ENCODE measurements around the gene CARHSP1. TPM values are rescaled to one million over a fixed set of nuclear protein-coding genes. Genes with fewer than 3 reads are reported as not detected.

Gene CARHSP1
- polyA plus RNA-seq, 2 of the 4 experiments (the other 2 are of a cell fraction) = 53.9 to 172 TPM

DNA sequence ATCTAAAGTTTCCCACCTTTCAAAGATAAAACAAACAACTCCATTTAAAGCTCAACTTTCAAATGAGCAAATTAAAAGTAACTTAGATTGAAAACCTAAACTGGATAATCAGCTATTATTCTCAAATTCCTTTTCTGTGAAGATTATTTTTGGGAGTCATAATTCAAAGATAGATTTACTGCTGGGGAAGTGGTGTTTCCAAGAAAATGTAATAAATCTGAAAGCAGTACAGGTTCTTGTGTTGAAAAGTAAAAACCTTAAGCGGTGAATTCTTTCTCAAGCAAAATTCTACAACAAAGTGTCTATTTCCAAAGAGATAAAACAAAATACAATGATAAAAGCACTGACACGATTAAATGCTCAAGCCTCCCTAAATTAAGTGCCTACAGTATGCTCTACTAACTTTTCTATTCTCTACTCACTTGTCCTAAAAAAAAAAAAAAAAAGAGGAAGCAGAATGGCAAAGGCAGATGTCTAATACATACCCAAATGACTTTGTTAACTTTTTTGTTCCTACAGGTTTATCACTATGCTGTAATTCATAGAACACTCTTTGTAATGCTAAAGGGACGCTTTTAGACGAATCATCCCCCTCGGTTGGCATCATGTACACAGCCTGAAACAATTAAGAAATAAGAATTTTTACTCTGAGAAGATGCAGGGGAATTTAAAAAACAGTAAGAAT is 47.9 kb upstream of the CARHSP1 start:
- FAIRE-seq (no peak), ATAC-seq (no peak), DNase-seq (ENCODE audit: low read depth in 1 of 2, low spot score in 1 of 2) (no peak)
- Histone ChIP-seq H3K4me3 (no peak overlapping the region), H3K4me1 (no peaks in the 10 kb centered on the region), H3K27ac (no peak overlapping the region), H3K4me2 (no peak overlapping the region), H3K9me3 (no peaks in the 10 kb centered on the region)
- POLR2A ChIA-PET = no interaction called here
- CTCF ChIA-PET = interaction anchor here (2.2 kb wide), 1 partner anchor 20 kb away, joined by 6 read pairs; no protein-coding TSS in a partner anchor
- WGBS (ENCODE audit: missing lambda C conversion rate) = 96% methylated on average over 5 of the region's 5 CpGs
- TF ChIP-seq FOXS1 (CRISPR knock-in tag; IDR thresholded peaks at IDR 0.05) (no peak), HOXB5 (CRISPR knock-in tag; IDR thresholded peaks at IDR 0.05) (no peak), SREBF2 (IDR thresholded peaks at IDR 0.05) (no peak), CHD4 (IDR thresholded peaks at IDR 0.05; ENCODE audit: borderline replicate concordance) (no peak)

DNA sequence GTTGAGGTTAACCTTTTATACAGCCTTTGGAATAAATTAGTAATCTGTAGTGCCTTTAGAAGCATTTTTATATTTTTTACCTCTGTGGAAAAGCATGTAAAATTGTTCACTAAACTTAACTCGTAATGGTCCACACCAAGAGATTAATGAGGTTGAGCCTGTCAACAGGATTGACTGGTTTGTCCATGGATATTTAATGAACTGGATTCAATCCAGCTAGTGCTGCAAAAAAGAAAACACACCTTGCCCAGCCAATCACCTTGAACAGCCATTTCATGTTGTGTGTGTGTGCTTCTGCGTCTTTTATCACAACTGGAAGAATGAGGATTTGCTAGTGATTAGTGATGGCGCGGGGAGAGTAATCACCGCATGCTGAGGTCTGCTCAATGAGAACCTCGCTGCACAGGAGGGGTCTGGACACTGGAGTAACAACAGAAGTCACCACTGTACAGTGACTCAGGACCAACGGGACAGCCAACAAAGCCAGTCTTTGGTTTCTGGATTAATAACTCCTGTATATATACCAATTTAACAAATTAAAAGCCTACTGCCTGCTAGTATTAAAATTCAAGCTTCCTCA is 47.0 kb upstream of the CARHSP1 start:
- FAIRE-seq (no peak), ATAC-seq (no peak), DNase-seq (ENCODE audit: low read depth in 1 of 2, low spot score in 1 of 2) (no peak)
- TF ChIP-seq POLR2AphosphoS2 (conservative IDR thresholded peaks at IDR 0.05; ENCODE audit: low read length) = no peak
- no peak for TF ChIP-seq BHLHE40 (IDR thresholded peaks at IDR 0.05; ENCODE audit: low read depth, low read length)
- no peak for TF ChIP-seq PHF8 (IDR thresholded peaks at IDR 0.05; ENCODE audit: borderline replicate concordance, low read depth)
- Histone ChIP-seq H3K4me3 (no peak overlapping the region), H3K4me2 (no peak overlapping the region), H3K9me3 (no peaks in the 10 kb centered on the region), H3K27ac (no peak overlapping the region), H3K4me1 (no peaks in the 10 kb centered on the region)
- whole genome bisulfite sequencing (ENCODE audit: missing lambda C conversion rate) = 95% methylated on average over 7 of the region's 7 CpGs
- ChIA-PET POLR2A (no interaction called here), CTCF (interaction anchor here (1.7 to 2.3 kb wide), 3 partner anchors 10 to 21 kb away, joined by 6 to 11 read pairs (median 6); no protein-coding TSS in a partner anchor)

DNA sequence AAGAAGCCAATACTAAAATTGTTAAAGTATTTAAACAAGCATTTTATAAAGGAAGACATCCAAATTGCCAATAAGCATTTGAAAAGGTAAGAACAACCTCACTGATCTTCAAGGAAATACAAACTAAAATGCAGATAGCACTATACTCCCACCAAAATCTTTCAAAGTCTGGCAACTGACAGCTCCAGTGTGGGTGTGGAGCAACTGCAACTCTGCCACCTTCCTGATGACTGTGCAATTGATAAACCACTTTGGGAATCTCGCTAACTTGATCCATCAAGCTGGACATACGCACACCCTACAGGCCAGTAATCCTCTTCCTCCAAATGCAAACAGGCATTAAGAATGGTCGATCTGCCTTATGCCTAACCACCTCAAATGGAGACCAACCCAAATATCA is 45.3 kb upstream of the CARHSP1 start:
- ATAC-seq (no peak), DNase-seq (ENCODE audit: low read depth in 1 of 2, low spot score in 1 of 2) (no peak), FAIRE-seq (no peak)
- ChIA-PET POLR2A (no interaction called here), CTCF (interaction anchor here (1.3 to 2.3 kb wide), 4 partner anchors 8 to 119 kb away, joined by 4 to 11 read pairs (median 5); no protein-coding TSS in a partner anchor)
- no peak overlapping the region for H3K4me3 ChIP-seq
- TF ChIP-seq TP53 (CRISPR knock-in tag; IDR thresholded peaks at IDR 0.05) (no peak), ESRRA (IDR thresholded peaks at IDR 0.05; ENCODE audit: borderline replicate concordance, low read length) (no peak), ZNF302 (CRISPR knock-in tag; IDR thresholded peaks at IDR 0.05) (no peak), JUN (IDR thresholded peaks at IDR 0.05) (no peak), FOXS1 (CRISPR knock-in tag; IDR thresholded peaks at IDR 0.05) (no peak), CHD4 (IDR thresholded peaks at IDR 0.05; ENCODE audit: borderline replicate concordance) (no peak), TFCP2L1 (CRISPR knock-in tag; IDR thresholded peaks at IDR 0.05) (no peak), CHD2 (IDR thresholded peaks at IDR 0.05; ENCODE audit: low read length, partially characterized antibody) (no peak)
- no peak overlapping the region for H3K27ac ChIP-seq
- no peak overlapping the region for H3K4me2 ChIP-seq
- H3K9me3 ChIP-seq = no peaks in the 10 kb centered on the region
- 94% methylated on average over 3 of the region's 3 CpGs for WGBS (ENCODE audit: missing lambda C conversion rate)
- H3K4me1 ChIP-seq = peaks cover 2% of the 10 kb centered on the region; the same call in 1 of the 3 replicates

DNA sequence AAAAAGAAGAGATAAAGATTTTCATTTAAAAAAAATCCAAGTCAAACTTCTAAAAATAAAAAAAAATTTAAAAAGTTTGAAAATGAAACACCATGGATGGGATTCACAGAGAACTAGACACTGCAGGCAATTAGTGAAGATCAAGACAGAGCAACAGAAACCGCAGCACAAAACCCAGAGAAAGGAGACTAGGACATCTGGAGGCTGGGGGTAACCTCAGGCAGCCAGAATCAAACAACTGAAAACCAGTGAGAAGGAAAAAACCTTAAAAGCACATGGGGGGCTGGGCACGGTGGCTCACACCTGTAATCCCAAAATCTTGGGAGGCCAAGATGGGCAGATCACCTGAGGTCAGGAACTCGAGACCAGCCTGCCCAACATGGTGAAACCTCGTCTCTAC is 44.0 kb upstream of the CARHSP1 start:
- peaks cover 6% of the 10 kb centered on the region; the same call in 1 of the 3 replicates for H3K4me1 ChIP-seq
- POLR2A ChIA-PET = no interaction called here
- no peak for DNase-seq (ENCODE audit: low read depth in 1 of 2, low spot score in 1 of 2)

More for the DNA sequence above, 44.0 kb upstream of the CARHSP1 start:
- TF ChIP-seq KDM5A (IDR thresholded peaks at IDR 0.05) (no peak), FOSB (CRISPR knock-in tag; IDR thresholded peaks at IDR 0.05) (no peak), CEBPB (IDR thresholded peaks at IDR 0.05) (no peak), SREBF2 (IDR thresholded peaks at IDR 0.05) (no peak), GATA3 (IDR thresholded peaks at IDR 0.05; ENCODE audit: borderline replicate concordance) (no peak), CBX8 (IDR thresholded peaks at IDR 0.05) (no peak), SMC3 (IDR thresholded peaks at IDR 0.05) (no peak), HDAC2 (IDR thresholded peaks at IDR 0.05) (no peak), HOXA7 (CRISPR knock-in tag; IDR thresholded peaks at IDR 0.05) (no peak), POLR2A (IDR thresholded peaks at IDR 0.05; ENCODE audit: low read length) (no peak), EHMT2 (IDR thresholded peaks at IDR 0.05; ENCODE audit: low read depth) (no peak)
- TF ChIP-seq, protein P1, sequence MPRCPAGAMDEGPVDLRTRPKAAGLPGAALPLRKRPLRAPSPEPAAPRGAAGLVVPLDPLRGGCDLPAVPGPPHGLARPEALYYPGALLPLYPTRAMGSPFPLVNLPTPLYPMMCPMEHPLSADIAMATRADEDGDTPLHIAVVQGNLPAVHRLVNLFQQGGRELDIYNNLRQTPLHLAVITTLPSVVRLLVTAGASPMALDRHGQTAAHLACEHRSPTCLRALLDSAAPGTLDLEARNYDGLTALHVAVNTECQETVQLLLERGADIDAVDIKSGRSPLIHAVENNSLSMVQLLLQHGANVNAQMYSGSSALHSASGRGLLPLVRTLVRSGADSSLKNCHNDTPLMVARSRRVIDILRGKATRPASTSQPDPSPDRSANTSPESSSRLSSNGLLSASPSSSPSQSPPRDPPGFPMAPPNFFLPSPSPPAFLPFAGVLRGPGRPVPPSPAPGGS (IDR thresholded peaks at IDR 0.05) = no peak
- TF ChIP-seq, protein P2, sequence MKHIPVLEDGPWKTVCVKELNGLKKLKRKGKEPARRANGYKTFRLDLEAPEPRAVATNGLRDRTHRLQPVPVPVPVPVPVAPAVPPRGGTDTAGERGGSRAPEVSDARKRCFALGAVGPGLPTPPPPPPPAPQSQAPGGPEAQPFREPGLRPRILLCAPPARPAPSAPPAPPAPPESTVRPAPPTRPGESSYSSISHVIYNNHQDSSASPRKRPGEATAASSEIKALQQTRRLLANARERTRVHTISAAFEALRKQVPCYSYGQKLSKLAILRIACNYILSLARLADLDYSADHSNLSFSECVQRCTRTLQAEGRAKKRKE (CRISPR knock-in tag; IDR thresholded peaks at IDR 0.05; ENCODE audit: low read depth) = no peak
- no peak overlapping the region for H3K27ac ChIP-seq
- H3K4me2 ChIP-seq = no peak overlapping the region
- H3K4me3 ChIP-seq = no peak overlapping the region
- 88% methylated on average over 4 of the region's 4 CpGs for WGBS (ENCODE audit: missing lambda C conversion rate)
- ATAC-seq = no peak
- CTCF ChIA-PET = no interaction called here
- FAIRE-seq = no peak
- H3K9me3 ChIP-seq = no peaks in the 10 kb centered on the region
